GM10266 (cell line): ENCODE measurements around the gene TNFSF13B.

Experiments
- DNase-seq: peaks from one replicate; pipeline ENCODE4 v3.0.0; 2012; ENCODE audit errors: extremely low spot score
- TF ChIP-seq, protein P1 (sequence below): IDR thresholded peaks from 2 replicates; pipeline ENCODE4 v1.5.1; 2012; ENCODE audit warnings: mild to moderate bottlenecking, low read depth; ENCODE audit not compliant: control insufficient read depth, insufficient read depth; ENCODE audit errors: missing control alignments

TNFSF13B gene

DNA sequence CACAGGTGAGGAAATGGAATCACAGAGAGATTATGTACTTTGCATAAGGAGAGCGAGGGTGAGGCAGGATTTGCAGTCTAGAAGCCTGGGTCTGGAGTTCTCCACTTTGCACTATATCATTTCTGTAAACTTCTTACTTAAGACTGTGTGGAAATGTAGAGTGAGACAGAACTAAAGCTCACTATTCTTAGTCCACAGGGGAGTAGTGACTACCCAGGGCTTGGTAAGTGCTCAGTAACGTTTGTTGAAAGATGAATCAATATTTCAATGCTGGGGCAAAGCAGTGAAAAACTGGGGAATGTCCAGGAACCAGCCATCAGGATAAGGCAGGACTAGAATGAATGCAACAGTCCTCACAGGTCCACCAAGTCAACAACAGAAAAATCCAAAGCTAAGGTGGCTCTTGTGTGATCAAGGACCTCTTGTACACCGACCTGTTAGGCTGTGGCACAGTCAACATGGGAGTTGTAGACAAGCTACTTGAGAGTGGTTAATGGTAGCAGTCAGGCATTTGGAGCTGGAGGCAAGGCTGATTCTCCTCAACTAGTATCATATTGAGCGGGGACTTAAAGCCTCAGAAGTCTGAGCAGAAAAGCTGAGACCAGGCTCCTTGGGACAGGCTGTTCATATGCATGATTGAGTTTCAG is 929 bp upstream of the TNFSF13B start:
- DNase-seq, result no peak
- TF ChIP-seq, protein P1, sequence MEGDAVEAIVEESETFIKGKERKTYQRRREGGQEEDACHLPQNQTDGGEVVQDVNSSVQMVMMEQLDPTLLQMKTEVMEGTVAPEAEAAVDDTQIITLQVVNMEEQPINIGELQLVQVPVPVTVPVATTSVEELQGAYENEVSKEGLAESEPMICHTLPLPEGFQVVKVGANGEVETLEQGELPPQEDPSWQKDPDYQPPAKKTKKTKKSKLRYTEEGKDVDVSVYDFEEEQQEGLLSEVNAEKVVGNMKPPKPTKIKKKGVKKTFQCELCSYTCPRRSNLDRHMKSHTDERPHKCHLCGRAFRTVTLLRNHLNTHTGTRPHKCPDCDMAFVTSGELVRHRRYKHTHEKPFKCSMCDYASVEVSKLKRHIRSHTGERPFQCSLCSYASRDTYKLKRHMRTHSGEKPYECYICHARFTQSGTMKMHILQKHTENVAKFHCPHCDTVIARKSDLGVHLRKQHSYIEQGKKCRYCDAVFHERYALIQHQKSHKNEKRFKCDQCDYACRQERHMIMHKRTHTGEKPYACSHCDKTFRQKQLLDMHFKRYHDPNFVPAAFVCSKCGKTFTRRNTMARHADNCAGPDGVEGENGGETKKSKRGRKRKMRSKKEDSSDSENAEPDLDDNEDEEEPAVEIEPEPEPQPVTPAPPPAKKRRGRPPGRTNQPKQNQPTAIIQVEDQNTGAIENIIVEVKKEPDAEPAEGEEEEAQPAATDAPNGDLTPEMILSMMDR, result no peak

GRCh38 chr13:108270442-108270841 is 924 bp downstream of the TNFSF13B start:
- TF ChIP-seq, protein P1, result no peak
- no peak for DNase-seq

GRCh38 chr13:108272333-108272732 is 2.8 kb downstream of the TNFSF13B start:
- DNase-seq, result no peak
- TF ChIP-seq, protein P1, result no peak

DNA sequence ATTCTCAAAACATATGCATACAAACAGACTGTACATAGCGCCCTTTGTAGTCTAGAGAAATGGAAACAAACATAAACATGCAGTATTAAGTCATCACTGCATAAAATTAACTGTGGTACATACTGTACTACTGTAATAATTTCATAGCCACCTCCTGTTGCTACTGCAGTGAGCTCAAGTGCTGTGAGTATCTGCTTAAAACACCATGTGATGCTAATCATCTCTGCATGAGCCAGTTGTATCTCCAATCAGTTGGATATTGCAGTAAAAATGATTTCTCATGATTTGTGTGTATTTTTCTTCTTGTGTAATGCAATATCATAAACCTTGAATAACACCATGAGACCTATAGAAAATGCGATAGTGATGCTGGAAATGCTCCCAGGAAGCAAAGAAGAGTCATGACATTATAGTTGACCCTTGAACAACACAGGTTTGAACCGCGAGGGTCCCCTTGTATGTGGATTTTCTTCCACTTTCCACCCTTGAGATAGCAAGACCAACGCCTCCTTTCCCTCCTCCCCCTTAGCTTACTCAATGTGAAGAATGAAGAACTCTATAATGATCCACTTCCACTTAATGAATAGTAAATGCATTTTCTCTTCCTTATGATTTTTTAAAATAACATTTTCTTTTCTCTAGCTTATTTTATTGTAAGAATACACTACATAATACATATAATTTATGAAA is 4.1 kb downstream of the TNFSF13B start:
- DNase-seq, result no peak
- TF ChIP-seq, protein P1, result no peak

DNA sequence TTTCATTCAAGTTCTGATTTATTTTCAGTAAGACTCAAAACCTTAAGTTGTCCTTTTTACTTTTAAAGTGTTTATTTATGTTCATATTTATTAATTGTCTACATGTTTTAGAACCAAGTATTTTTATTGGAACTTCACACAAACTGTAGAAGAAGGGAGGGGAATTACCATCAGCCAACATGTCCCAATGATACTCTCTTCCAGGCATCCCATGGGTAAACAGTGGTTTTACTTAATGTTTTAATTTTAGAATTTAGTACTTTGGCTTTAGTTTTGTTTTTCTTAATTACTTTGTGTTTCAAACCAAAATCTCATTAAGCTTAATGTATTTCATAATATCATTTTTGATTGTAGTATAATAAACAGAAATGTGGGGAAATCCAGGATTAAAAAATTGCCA is 5.2 kb downstream of the TNFSF13B start:
- no peak for DNase-seq
- TF ChIP-seq, protein P1, result no peak

DNA sequence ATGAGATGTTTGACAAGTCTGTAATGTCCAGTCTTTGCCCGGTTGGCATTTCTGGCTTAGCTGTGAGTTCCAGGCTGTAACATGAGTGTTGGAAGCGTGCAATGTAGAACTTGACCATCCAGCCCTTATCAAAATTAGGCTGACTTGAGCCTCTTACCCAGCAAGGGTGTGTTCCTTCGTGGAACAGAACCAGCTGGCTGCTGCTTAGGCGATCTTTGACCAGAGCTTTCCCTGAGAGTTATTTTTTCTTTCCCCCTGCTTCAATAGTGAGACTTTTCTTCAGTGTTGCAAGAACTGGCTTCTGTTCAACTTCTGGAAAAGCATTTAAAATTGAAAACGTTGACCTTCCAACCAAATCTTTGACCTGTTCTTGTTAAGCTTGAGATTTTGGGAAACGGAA is 6.5 kb downstream of the TNFSF13B start:
- no peak for DNase-seq
- TF ChIP-seq, protein P1, result no peak

DNA sequence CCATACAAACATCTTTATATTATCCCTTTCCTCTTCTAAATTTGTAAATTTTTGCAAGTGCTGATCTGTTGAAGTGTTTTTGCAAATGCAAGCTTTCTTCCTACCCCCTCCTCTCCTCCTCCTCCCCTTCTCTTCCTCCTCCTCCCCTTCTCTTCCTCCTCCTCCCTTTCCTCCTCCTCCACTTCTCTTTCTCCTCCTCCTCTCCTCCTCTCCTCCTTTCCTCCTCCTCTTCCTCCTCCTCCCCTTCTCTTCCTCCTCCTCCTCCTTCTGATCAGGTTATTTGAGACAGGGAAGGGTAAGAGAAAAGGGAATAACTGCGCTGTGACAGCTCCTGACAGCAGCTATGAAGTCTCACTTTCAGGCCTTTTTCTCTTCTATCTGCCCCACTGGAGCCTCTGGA is 8.9 kb downstream of the TNFSF13B start:
- no peak for DNase-seq
- TF ChIP-seq, protein P1, result no peak
